GM18858 (cell line): Measurements from ENCODE around the gene OASL.

Experiments used
- ATAC-seq: cut with Tn5 transposase; IDR thresholded peaks from one replicate; pipeline ENCODE4 v1.9.1; 2021; ENCODE audit not compliant: unreplicated experiment

Gene OASL

GRCh38 chr12:121015825-121016766, 22.9 kb downstream of the OASL start, which contains the start of gene C12orf43:
Gene C12orf43 (minus strand): TSS chr12:121016487. CDS start chr12:121016474, 13 bp downstream.
- ATAC-seq: peak; percentile 88

GRCh38 chr12:121013715-121014114, 25.3 kb downstream of the OASL start:
- no peak for ATAC-seq

- ATAC-seq: no peak
These were observed 27.2 kb downstream of the OASL start for GRCh38 chr12:121011820-121012219.

- no peak for ATAC-seq
These were observed 28.2 kb downstream of the OASL start for GRCh38 chr12:121010860-121011259.

GRCh38 chr12:121009741-121010140, 29.3 kb downstream of the OASL start:
- ATAC-seq: no peak

- no peak for ATAC-seq
These were observed 30.5 kb downstream of the OASL start for GRCh38 chr12:121008347-121009098.

GRCh38 chr12:121005346-121005815, 33.7 kb downstream of the OASL start:
- ATAC-seq: no peak

GRCh38 chr12:121004253-121004815, 34.7 kb downstream of the OASL start:
- no peak for ATAC-seq

- ATAC-seq: no peak
These were observed 35.4 kb downstream of the OASL start for GRCh38 chr12:121003650-121004049.

GRCh38 chr12:121001841-121002483, 37.1 kb downstream of the OASL start:
- ATAC-seq: no peak

GRCh38 chr12:121001060-121001459, 38.0 kb downstream of the OASL start:
- ATAC-seq: no peak

- no peak for ATAC-seq
These were observed 38.5 kb downstream of the OASL start for GRCh38 chr12:121000530-121000929.

GRCh38 chr12:120999191-121000120, 39.6 kb downstream of the OASL start:
- ATAC-seq: no peak

- ATAC-seq: no peak
These were observed 40.6 kb downstream of the OASL start for GRCh38 chr12:120998435-120998834.

- no peak for ATAC-seq
These were observed 41.6 kb downstream of the OASL start for GRCh38 chr12:120997448-120997847.

GRCh38 chr12:120996133-120996746, 42.8 kb downstream of the OASL start:
- no peak for ATAC-seq

- ATAC-seq: no peak
These were observed 44.3 kb downstream of the OASL start for GRCh38 chr12:120994589-120995337.

- ATAC-seq: no peak
These were observed 45.0 kb downstream of the OASL start for GRCh38 chr12:120994059-120994458.

- no peak for ATAC-seq
These were observed 45.5 kb downstream of the OASL start for GRCh38 chr12:120993496-120993895.
